ENCODE data around the gene KSR1. TPM values are rescaled to one million over a fixed set of nuclear protein-coding genes. Genes with fewer than 3 reads are reported as not detected.
"Not testable (repeated sequence)": the region's sequence is repeated elsewhere in the genome, so short reads cannot be mapped to it uniquely, and the experiment has no call there.

KSR1 gene
- total RNA-seq, 1 experiment from 2014 or later: 41.7 TPM

DNA sequence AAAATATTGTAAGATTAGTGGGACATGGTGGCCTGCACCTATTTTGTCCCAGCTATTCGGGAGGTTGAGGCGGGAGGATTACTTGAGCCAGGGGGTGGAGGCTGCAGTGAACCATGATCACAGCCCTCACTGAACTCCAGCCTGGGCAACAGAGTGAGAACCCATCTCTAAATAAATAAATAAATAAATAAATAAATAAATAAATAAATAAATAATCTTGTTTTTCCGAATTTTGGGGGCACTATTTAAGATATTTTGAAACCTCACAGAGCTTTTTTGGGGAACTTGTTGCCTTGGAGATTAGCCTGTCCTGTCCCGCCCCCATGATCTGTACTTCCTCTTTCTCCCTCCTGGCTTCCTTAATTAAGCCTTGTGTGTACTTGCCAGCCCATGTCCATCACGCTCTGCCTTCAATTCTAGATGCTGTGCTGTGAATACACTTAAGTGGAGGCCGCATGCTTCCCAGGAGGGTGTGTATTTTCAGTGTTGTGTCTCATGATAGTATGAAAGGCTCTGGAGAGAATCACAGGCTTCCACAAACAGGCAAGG lies 179.1 kb downstream of the KSR1 start:
- Histone ChIP-seq H3K4me1 (ENCODE audit: insufficient read depth, low read length, poor library complexity, severe bottlenecking) (no peaks in the 10 kb centered on the region), H3K36me3 (ENCODE audit: insufficient read depth, low read length, poor library complexity, severe bottlenecking) (no peaks in the 10 kb centered on the region), H3K27ac (ENCODE audit: low read depth, low read length, poor library complexity, severe bottlenecking) (no peak overlapping the region), H3K4me3 (ENCODE audit: low read depth, low read length, poor library complexity, severe bottlenecking) (no peak overlapping the region), H3K27me3 (replicated peaks; ENCODE audit: insufficient read depth, low read depth, low read length, poor library complexity) (no peaks in the 10 kb centered on the region), H3K9me3 (ENCODE audit: low read depth, low read length, poor library complexity, severe bottlenecking) (no peaks in the 10 kb centered on the region)
- CTCF ChIA-PET: no interaction called here
- no peak for DNase-seq (ENCODE audit: low spot score)
- no peak for TF ChIP-seq CTCF (conservative IDR thresholded peaks at IDR 0.05; ENCODE audit: low read depth, low read length)
- no peak for TF ChIP-seq EZH2 (IDR thresholded peaks at IDR 0.05; ENCODE audit: borderline replicate concordance, low read depth, low read length, poor library complexity, severe bottlenecking)
- intact Hi-C loops (cut with micrococcal nuclease; ENCODE audit: unreplicated experiment): no loop called here
- POLR2A ChIA-PET (ENCODE audit: low non-redundant PET): no interaction called here
- no TSS peak for BruUV-seq (replicated peaks)

GRCh38 chr17:27636005-27636520 lies 179.8 kb downstream of the KSR1 start:
- H3K4me3 ChIP-seq (ENCODE audit: low read depth, low read length, poor library complexity, severe bottlenecking); H3K27me3 ChIP-seq (replicated peaks; ENCODE audit: insufficient read depth, low read depth, low read length, poor library complexity); intact Hi-C loops (cut with micrococcal nuclease; ENCODE audit: unreplicated experiment); CTCF ChIA-PET; H3K27ac ChIP-seq (ENCODE audit: low read depth, low read length, poor library complexity, severe bottlenecking); POLR2A ChIA-PET (ENCODE audit: low non-redundant PET); H3K9me3 ChIP-seq (ENCODE audit: low read depth, low read length, poor library complexity, severe bottlenecking); BruUV-seq (replicated peaks); H3K4me1 ChIP-seq (ENCODE audit: insufficient read depth, low read length, poor library complexity, severe bottlenecking); DNase-seq (ENCODE audit: low spot score); H3K36me3 ChIP-seq (ENCODE audit: insufficient read depth, low read length, poor library complexity, severe bottlenecking): not testable (repeated sequence)

DNA sequence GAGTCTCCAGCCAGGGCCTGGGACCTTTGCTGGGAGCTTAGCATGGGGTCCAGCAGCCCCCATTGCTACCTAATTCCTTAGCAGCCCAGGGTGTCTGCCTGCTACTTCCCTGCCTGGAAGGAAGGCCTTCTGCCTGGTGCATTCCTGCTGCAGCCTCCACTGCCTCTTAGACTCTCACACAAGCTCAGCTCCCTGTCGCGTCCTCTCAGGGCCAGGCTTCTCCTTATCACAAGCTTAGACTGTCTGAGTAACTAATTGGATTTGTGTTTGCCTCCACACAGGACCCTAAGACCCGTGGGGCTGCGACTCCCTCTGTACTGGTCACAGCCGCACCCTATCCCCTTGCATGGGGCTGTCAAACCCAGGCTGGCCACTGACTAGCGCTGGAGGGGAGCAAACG lies 181.6 kb downstream of the KSR1 start:
- intact Hi-C loops (cut with micrococcal nuclease; ENCODE audit: unreplicated experiment); H3K27ac ChIP-seq (ENCODE audit: low read depth, low read length, poor library complexity, severe bottlenecking); H3K36me3 ChIP-seq (ENCODE audit: insufficient read depth, low read length, poor library complexity, severe bottlenecking); POLR2A ChIA-PET (ENCODE audit: low non-redundant PET); H3K4me3 ChIP-seq (ENCODE audit: low read depth, low read length, poor library complexity, severe bottlenecking); H3K9me3 ChIP-seq (ENCODE audit: low read depth, low read length, poor library complexity, severe bottlenecking); DNase-seq (ENCODE audit: low spot score); H3K27me3 ChIP-seq (replicated peaks; ENCODE audit: insufficient read depth, low read depth, low read length, poor library complexity); H3K4me1 ChIP-seq (ENCODE audit: insufficient read depth, low read length, poor library complexity, severe bottlenecking); BruUV-seq (replicated peaks); CTCF ChIA-PET: not testable (repeated sequence)

GRCh38 chr17:27638415-27638914 lies 182.2 kb downstream of the KSR1 start:
- POLR2A ChIA-PET (ENCODE audit: low non-redundant PET); CTCF ChIA-PET; DNase-seq (ENCODE audit: low spot score); H3K4me1 ChIP-seq (ENCODE audit: insufficient read depth, low read length, poor library complexity, severe bottlenecking); BruUV-seq (replicated peaks); H3K27me3 ChIP-seq (replicated peaks; ENCODE audit: insufficient read depth, low read depth, low read length, poor library complexity); H3K27ac ChIP-seq (ENCODE audit: low read depth, low read length, poor library complexity, severe bottlenecking); intact Hi-C loops (cut with micrococcal nuclease; ENCODE audit: unreplicated experiment); H3K36me3 ChIP-seq (ENCODE audit: insufficient read depth, low read length, poor library complexity, severe bottlenecking); H3K4me3 ChIP-seq (ENCODE audit: low read depth, low read length, poor library complexity, severe bottlenecking); H3K9me3 ChIP-seq (ENCODE audit: low read depth, low read length, poor library complexity, severe bottlenecking): not testable (repeated sequence)
